OCI-M1 (cell line): ENCODE measurements around the gene TANGO2.

Experiments used
- DNase-seq: peaks from one replicate; lab custom pipeline; 2025; lab: John Stamatoyannopoulos, UW

TANGO2 gene

GRCh38 chr22:20108757-20109230 lies 87.9 kb downstream of the TANGO2 start:
- no peak for DNase-seq

GRCh38 chr22:20109411-20110358 lies 88.8 kb downstream of the TANGO2 start:
- no peak for DNase-seq

GRCh38 chr22:20110359-20110985 lies 89.6 kb downstream of the TANGO2 start:
- no peak for DNase-seq

GRCh38 chr22:20111045-20111688 lies 90.3 kb downstream of the TANGO2 start:
- DNase-seq = peak; percentile 59

- DNase-seq = no peak
These were observed 91.0 kb downstream of the TANGO2 start for GRCh38 chr22:20111689-20112622.

- DNase-seq = no peak
These were observed 92.0 kb downstream of the TANGO2 start for GRCh38 chr22:20112623-20113511.

- no peak for DNase-seq
These were observed 92.8 kb downstream of the TANGO2 start for GRCh38 chr22:20113551-20114310.

- no peak for DNase-seq
These were observed 93.9 kb downstream of the TANGO2 start for GRCh38 chr22:20114506-20115475.

GRCh38 chr22:20115691-20116375 lies 94.9 kb downstream of the TANGO2 start, which contains the start of gene RANBP1:
Gene RANBP1, plus strand, starts transcription at chr22:20116104. Its CDS starts 81 bp downstream, at chr22:20116185.
- no peak for DNase-seq

- DNase-seq = peak; percentile 78
These were observed 95.6 kb downstream of the TANGO2 start for GRCh38 chr22:20116376-20116950.
